Stimulated activated CD8-positive, alpha-beta memory T cell treated with anti-CD3 and anti-CD28 coated beads, Interleukin-7, amount 100 ng/mL, for 48 hours (primary cell): ENCODE results near the gene PODNL1.

ENCODE experiments used
- DNase-seq, 2 donors: peaks; one replicate each; pipeline ENCODE4 v3.0.0-alpha.2; 2020; ENCODE audit warnings: low read depth in 1 of 2; ENCODE audit errors: extremely low read depth in 1 of 2

The PODNL1 gene

GRCh38 chr19:13959141-13959961 lies 21.1 kb upstream of the PODNL1 start:
- DNase-seq: no peak

- no peak for DNase-seq
Observed at GRCh38 chr19:13958043-13958442, 19.8 kb upstream of the PODNL1 start.

DNA sequence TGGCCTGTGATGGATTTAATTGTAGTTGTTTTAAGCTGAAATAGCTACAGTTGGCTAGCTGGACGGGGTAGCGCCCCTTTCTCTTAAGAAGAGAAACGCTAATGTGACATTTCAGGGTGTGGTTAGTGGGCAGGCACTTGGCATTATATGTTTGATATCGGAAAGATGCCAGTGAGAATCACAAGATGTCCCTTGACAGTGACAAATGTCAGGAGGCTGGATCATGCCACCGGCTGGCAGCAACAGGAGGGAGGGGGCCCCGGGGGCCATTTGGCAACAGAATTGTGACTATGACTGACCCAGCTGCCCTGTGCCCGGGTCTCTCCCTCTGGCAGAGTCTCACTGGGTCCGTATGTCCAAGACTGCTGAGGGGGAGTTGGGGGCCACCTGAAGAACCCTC lies 18.8 kb upstream of the PODNL1 start:
- DNase-seq: no peak

- no peak for DNase-seq
Observed at GRCh38 chr19:13956365-13956744, 18.1 kb upstream of the PODNL1 start.

GRCh38 chr19:13955662-13956364 lies 17.6 kb upstream of the PODNL1 start:
- DNase-seq: no peak

- no peak for DNase-seq
Observed at GRCh38 chr19:13954185-13954584, 16.0 kb upstream of the PODNL1 start.

- no peak for DNase-seq
Observed at GRCh38 chr19:13952931-13953531, 14.8 kb upstream of the PODNL1 start.

DNA sequence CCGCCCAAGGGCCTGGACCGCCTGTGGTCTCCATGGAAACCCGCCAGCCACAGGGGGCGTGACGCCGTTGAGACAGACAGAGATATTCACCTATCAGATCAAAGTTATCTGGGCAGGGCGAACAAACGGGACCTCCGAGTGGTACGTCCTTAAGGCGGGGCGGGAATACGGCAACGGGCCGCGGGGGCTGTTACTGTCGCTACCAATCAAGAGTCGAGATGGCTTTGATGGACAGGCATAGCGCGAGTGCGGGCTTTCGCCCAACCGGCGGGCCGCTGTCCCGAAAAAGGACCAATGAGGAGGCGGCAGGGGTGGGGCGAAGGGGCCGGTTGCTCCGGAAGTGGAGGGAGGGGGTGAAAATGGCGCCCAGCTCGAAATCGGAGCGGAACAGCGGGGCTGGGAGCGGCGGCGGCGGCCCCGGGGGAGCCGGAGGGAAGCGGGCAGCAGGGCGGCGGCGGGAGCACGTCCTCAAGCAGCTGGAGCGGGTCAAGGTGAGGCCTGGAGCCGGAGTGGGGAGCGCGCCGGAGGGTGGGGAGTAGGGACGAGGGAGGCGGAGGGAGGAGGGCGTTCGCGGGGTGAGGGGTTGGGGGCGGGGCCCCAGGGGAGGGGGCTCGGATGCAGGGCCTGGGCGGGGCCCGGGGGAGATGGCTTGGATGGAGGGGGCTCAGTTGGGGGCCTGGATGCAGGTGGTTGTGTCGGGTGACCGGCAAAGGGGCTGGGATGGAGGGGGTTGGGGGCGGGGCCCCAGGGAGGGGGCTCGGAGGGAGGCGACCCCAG lies 14.1 kb upstream of the PODNL1 start, which contains the start of gene DCAF15:
Gene DCAF15, plus strand, starts transcription at position 356 of the 777 bp plus-strand sequence. Its CDS starts 4 bp downstream, at position 360.
- peak; percentile 97 to 99 for DNase-seq

GRCh38 chr19:13951799-13952153 lies 13.6 kb upstream of the PODNL1 start:
- no peak for DNase-seq

DNA sequence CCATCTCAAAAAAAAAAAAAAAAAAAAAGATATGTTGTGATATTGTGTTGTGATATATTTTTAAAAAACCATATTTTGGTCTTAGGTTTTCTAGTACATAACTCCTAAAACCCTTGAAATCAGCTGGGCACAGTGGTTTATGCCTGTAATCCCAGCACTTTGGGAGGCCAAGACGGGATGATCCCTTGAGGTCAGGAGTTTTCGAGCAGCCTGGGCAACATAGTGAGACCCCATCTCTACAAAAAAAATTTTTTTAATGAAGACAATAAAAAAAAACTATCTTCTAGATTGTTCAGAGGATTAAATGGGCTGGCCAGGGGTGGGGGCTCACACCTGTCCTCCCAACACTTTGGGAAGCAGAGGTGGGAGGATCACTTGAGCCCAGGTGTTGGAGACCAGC lies 12.8 kb upstream of the PODNL1 start:
- DNase-seq: no peak

DNA sequence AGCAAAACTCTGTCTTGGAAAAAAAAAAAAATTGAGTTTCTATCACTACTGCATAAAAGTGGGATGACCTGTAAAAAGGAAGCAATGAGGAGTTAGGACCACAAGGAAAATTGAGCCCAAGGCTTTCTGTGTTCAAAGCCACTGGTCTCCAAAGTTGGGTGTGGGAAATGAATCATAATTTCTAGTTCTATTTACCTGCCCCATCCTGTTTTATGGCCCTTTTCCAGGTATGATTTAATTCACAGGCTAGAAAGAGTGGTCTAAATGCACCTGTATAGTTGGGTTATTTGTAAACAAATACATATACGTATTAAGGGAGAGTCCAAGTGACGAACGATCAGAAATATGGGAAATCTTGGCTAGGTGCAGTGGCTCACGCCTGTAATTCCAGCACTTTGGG lies 8.2 kb upstream of the PODNL1 start:
- no peak for DNase-seq

DNA sequence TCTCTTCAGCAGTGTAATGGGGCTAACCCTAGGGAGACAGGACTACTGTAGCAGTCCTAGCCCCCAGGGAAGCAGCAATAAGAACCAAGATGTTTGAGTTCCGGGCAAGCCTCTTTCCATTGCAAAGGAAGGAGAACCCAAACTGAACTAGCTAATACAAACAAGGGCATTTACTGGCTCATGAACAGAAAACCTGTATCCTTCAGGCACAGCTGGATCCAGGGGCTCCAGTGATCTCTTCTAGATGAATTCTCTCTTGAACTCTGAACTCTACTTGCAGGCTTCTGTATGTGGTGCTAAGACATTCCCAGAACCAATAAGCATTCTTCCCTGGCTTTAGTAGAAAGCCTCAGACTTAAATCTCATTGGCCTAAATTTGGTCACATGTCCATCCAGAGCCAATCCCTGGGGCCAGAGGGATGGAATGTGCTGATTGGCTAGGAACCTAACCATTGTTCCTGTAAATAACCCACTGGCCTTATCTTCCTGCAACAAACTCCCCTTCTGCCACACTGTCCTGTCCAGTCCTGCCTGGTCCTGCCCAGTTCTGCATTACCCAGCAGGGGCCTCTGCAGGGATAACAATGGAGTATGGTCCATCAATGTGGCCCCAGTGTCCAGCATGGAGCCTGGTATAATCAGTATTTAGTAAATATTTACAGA lies 3.9 kb upstream of the PODNL1 start:
- DNase-seq: no peak

GRCh38 chr19:13937479-13938300 lies 527 bp downstream of the PODNL1 start:
- DNase-seq: no peak

DNA sequence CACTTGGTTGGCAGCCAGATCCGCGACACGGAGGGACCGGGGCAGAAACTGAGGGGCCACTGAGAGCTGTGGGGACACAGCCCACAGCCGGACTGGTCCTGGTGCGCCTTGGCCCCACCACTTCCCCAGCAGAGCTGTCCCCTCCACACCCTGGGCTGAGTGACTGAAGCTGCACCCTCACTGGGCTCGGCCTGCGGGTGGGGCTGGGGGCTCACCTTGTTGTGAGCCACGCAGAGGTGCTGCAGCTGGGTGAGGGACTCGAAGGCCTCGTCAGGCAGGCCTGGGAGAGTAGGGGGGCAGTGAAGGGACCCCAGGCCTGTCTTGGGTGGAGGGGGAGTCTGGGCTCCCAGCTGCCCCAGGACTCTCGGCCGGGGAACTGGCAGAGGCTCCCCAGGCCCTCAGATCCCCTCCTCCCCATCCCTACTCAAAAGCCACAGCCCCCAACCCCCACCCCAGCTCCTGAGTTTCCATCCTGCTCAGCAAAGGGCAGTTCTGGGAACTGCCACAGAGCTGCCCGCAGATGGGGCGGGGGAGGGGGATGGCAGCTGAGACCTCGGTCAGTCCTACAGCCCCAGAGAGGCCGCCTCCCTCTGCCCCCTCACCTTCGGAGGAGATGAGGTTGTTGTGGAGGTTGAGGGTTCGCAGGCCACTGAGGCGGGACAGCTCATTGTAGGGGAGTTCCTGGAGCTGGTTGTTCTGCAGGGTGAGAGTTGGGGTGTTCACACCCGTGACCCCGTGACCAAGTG lies 2.3 kb downstream of the PODNL1 start:
- DNase-seq: no peak

- DNase-seq: no peak
Observed at GRCh38 chr19:13934785-13935109, 3.5 kb downstream of the PODNL1 start.

GRCh38 chr19:13932911-13933393 lies 5.3 kb downstream of the PODNL1 start:
- no peak for DNase-seq

- DNase-seq: no peak
Observed at GRCh38 chr19:13932149-13932637, 6.0 kb downstream of the PODNL1 start.

DNA sequence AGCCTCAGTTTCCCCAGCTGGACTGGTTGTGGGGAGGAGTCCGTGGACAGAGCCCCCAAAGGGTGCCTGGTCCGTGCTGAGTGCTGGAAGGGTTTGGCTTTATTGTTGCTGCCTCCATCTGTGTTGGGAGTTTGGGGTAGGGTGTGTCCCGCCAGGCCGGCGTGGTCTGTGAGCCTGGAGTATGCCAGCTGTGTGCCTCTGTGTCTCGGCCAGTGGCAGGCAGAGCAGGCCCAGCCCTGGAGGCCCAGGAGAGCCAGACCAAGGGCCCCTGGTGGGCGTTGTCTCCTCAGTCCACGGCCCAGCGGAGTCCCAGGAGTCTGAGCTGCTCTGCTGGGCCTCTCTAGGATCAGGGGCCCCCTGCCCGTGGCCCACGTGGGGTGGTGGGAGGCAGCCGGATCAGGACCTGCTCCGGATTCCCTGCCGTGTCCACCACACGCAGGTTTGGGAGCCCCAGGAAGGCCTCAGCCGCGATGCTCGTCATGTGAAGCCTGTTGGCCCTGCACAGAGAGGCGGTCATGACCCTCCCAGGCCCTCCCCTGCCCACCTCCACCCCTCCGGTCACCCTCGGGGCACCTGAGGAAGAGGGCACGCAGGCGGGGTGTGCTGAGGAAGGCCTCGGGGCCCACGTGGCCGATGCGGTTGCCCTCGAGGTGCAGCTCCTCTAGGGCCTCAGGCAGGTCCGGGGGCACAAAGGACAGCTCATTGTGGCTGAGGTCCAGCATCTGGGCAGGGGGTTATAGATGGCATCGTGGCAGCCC lies 6.6 kb downstream of the PODNL1 start:
- DNase-seq: no peak
